Smooth muscle cell (in vitro differentiated cells): ENCODE data around the gene FSCN2. TPM values are rescaled to one million over a fixed set of nuclear protein-coding genes. Genes with fewer than 3 reads are reported as not detected.
A peak's percentile ranks its signal among the peaks of the same experiment; 100 is the strongest.

ENCODE experiments used
- DNase-seq: peaks from one replicate; lab custom pipeline; 2025; ENCODE audit not compliant: unreplicated experiment; lab: John Stamatoyannopoulos, UW
- H2AFZ ChIP-seq: fragments of 200-600 bp; sonication (generic); 2 replicates; pipeline ENCODE4 v1.6.0; 2016; ENCODE audit warnings: antibody characterized with exemption, low read depth, mild to moderate bottlenecking
- H3F3A ChIP-seq: fragments of 200-600 bp; sonication (generic); 2 replicates; pipeline ENCODE4 v1.6.0; 2017; ENCODE audit warnings: antibody characterized with exemption, low read depth
- H3K27ac ChIP-seq: fragments of 200-600 bp; sonication (generic); 2 replicates; pipeline ENCODE4 v1.5.1; 2016; ENCODE audit warnings: low read depth, mild to moderate bottlenecking
- H3K27me3 ChIP-seq: fragments of 200-600 bp; sonication (generic); 2 replicates; pipeline ENCODE4 v1.6.1; 2016; ENCODE audit warnings: low read depth, mild to moderate bottlenecking
- H3K36me3 ChIP-seq: fragments of 200-600 bp; sonication (generic); 2 replicates; pipeline ENCODE4 v1.5.1; 2016; ENCODE audit warnings: low read depth
- H3K4me1 ChIP-seq: fragments of 200-600 bp; sonication (generic); 2 replicates; pipeline ENCODE4 v1.5.1; 2016; ENCODE audit warnings: low read depth
- H3K4me2 ChIP-seq: fragments of 200-600 bp; sonication (generic); 2 replicates; pipeline ENCODE4 v1.6.0; 2016; ENCODE audit warnings: mild to moderate bottlenecking
- H3K4me3 ChIP-seq: fragments of 200-600 bp; sonication (generic); 2 replicates; pipeline ENCODE4 v1.5.1; 2016; ENCODE audit warnings: mild to moderate bottlenecking
- H3K79me2 ChIP-seq: fragments of 200-600 bp; sonication (generic); 2 replicates; pipeline ENCODE4 v1.6.0; 2016; ENCODE audit warnings: low read depth, mild to moderate bottlenecking
- H3K9ac ChIP-seq: fragments of 200-600 bp; sonication (generic); 2 replicates; pipeline ENCODE4 v1.6.0; 2016; ENCODE audit warnings: low read depth
- H3K9me3 ChIP-seq: fragments of 200-600 bp; sonication (generic); replicated peaks from 2 replicates; pipeline ENCODE4 v1.5.1; 2016; ENCODE audit warnings: low read depth
- H4K20me1 ChIP-seq: fragments of 200-600 bp; sonication (generic); 2 replicates; pipeline ENCODE4 v1.6.0; 2016; ENCODE audit warnings: low read depth
- WGBS: methylation state at CpG from one replicate; pipeline ENCODE4 v1.1.7; 2016; ENCODE audit warnings: low lambda C conversion rate; 5-methylcytosine and 5-hydroxymethylcytosine counted together
- polyA plus RNA-seq: library from polyadenylated mRNA; unstranded; fragments of >200 nt; fragmentation: Nextera tagmentation; extraction: Ambion mirVana; gene quantifications from 2 replicates; pipeline ENCODE4 v1.2.1, GENCODE V29; 2016
- total RNA-seq: library from RNA; depleted of rRNA; stranded (reverse); fragments of >200 nt; gene quantifications from 2 replicates; pipeline ENCODE4 v1.2.3, GENCODE V29; 2014
- TF ChIP-seq, protein P1 (sequence below): fragments of 200-600 bp; sonication (generic); IDR thresholded peaks from 2 replicates; pipeline ENCODE4 v1.5.1; 2017; ENCODE audit warnings: borderline replicate concordance, mild to moderate bottlenecking, antibody characterized with exemption; ENCODE audit not compliant: insufficient read depth, poor library complexity, severe bottlenecking

Gene FSCN2
- total and polyA plus RNA-seq, 2 experiments from 2014 or later = 0.63 to 0.72 TPM

DNA sequence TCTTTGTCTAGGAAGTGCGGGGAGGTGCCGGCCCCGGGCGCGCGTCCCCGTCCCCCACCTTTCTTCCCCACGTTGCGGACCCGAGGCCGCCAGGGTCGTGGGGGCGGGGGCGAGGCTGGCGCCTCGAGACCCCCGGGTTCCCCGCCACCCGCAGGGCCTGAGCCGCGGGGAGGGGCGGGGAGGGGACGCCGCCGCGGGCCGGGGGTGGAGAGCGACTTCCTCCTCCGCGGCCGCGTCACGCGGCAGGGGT lies 13.8 kb upstream of the FSCN2 start:
- peaks cover 62% of the 10 kb centered on the region for H3K79me2 ChIP-seq
- no peak for DNase-seq
- H2AFZ ChIP-seq = no peak overlapping the region
- H4K20me1 ChIP-seq = peaks cover 72% of the 10 kb centered on the region
- peaks cover 56% of the 10 kb centered on the region for H3F3A ChIP-seq
- peaks cover 46% of the 10 kb centered on the region for H3K4me1 ChIP-seq
- peak overlapping the region; percentile 92 for H3K27ac ChIP-seq
- peak overlapping the region; percentile 61 for H3K4me3 ChIP-seq
- WGBS = 2% methylated on average over 10 of the region's 34 CpGs
- peak overlapping the region; percentile 75 for H3K9ac ChIP-seq
- TF ChIP-seq, protein P1, sequence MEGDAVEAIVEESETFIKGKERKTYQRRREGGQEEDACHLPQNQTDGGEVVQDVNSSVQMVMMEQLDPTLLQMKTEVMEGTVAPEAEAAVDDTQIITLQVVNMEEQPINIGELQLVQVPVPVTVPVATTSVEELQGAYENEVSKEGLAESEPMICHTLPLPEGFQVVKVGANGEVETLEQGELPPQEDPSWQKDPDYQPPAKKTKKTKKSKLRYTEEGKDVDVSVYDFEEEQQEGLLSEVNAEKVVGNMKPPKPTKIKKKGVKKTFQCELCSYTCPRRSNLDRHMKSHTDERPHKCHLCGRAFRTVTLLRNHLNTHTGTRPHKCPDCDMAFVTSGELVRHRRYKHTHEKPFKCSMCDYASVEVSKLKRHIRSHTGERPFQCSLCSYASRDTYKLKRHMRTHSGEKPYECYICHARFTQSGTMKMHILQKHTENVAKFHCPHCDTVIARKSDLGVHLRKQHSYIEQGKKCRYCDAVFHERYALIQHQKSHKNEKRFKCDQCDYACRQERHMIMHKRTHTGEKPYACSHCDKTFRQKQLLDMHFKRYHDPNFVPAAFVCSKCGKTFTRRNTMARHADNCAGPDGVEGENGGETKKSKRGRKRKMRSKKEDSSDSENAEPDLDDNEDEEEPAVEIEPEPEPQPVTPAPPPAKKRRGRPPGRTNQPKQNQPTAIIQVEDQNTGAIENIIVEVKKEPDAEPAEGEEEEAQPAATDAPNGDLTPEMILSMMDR = no peak
- H3K27me3 ChIP-seq = no peaks in the 10 kb centered on the region
- H3K36me3 ChIP-seq = peaks cover 3% of the 10 kb centered on the region
- H3K9me3 ChIP-seq = no peaks in the 10 kb centered on the region
- H3K4me2 ChIP-seq = peak overlapping the region; percentile 99

DNA sequence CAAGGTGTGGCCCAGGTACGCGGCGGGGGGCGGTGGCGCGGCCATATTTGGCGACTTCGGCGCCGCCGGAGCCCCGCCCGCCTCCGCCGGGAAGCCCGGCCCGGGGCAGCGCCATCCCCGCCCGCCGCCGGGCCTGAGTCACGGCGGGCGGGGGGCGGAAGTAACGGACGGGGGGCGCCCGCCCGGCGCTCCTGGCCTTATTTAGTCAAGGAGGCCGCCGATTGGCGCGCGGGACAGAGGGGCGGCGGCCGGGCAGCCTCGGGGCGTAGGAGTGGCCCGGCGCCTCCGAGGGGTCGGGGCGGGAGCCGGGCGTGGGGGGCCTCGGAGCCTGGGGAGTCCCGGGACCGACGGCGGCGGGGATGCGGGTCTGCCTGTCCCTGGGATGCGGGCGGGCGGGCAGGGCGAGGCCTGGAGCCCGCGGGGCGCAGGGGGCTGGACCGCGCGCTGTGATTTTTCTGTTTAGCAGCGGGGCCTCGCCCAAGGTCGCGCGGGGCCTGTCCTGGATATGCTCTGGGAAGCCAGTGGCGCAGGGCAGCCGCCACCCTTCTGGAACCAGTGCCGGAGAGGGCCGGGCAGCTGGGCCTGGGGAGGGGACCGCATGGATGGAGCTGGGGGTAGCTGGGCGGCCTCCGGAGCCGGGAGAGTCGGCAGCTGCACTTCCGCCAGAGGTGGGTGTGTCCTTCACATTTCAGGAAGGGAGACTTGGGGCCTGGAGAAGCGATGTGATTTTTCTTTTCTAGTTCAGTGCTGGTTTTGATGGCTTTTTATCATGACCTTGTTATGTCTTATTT lies 13.2 kb upstream of the FSCN2 start:
- Histone ChIP-seq H3K9ac (peak overlapping the region; percentile 75), H3K36me3 (peaks cover 3% of the 10 kb centered on the region), H2AFZ (no peak overlapping the region), H3K4me3 (peak overlapping the region; percentile 61), H3K79me2 (peaks cover 56% of the 10 kb centered on the region), H4K20me1 (peaks cover 72% of the 10 kb centered on the region), H3K9me3 (no peaks in the 10 kb centered on the region), H3K4me2 (peak overlapping the region; percentile 99), H3K4me1 (peaks cover 46% of the 10 kb centered on the region), H3K27ac (peak overlapping the region; percentile 92), H3F3A (peaks cover 51% of the 10 kb centered on the region), H3K27me3 (no peaks in the 10 kb centered on the region)
- peak; percentile 63 for DNase-seq
- TF ChIP-seq, protein P1 = no peak
- WGBS = 2% methylated on average over 32 of the region's 82 CpGs

DNA sequence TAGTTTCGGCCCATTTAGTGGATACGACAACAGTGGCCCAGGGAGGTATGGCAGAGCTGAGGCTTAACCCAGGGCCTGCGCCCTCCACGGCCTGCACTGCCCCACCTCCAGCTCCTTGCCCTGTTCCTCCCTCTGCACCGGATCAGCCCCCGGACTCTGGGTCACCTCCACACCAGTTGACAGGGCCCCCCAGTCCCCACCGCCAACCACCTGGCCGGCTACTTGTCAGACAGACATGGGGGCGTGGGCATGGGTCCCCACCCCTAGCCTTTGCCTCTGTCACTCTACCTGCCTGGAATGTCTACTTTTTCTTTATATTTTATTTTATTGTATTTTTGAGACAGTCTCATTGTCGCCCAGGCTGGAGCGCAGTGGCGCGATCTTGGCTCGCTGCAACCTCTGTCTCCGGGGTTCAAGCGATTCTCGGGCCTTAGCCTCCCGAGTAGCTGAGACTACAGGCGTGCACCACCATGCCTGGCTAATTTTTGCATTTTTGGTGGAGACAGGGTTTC lies 12.6 kb upstream of the FSCN2 start:
- peak overlapping the region; percentile 61 for H3K4me3 ChIP-seq
- no peaks in the 10 kb centered on the region for H3K36me3 ChIP-seq
- TF ChIP-seq, protein P1 = no peak
- peak overlapping the region; percentile 92 for H3K27ac ChIP-seq
- peaks cover 41% of the 10 kb centered on the region for H3K4me1 ChIP-seq
- peak overlapping the region; percentile 99 for H3K4me2 ChIP-seq
- H3K9me3 ChIP-seq = no peaks in the 10 kb centered on the region
- H3K27me3 ChIP-seq = no peaks in the 10 kb centered on the region
- peaks cover 50% of the 10 kb centered on the region for H3K79me2 ChIP-seq
- WGBS = 55% methylated on average over 19 of the region's 19 CpGs
- peaks cover 45% of the 10 kb centered on the region for H3F3A ChIP-seq
- H3K9ac ChIP-seq = no peak overlapping the region
- peaks cover 72% of the 10 kb centered on the region for H4K20me1 ChIP-seq
- no peak for DNase-seq
- no peak overlapping the region for H2AFZ ChIP-seq

DNA sequence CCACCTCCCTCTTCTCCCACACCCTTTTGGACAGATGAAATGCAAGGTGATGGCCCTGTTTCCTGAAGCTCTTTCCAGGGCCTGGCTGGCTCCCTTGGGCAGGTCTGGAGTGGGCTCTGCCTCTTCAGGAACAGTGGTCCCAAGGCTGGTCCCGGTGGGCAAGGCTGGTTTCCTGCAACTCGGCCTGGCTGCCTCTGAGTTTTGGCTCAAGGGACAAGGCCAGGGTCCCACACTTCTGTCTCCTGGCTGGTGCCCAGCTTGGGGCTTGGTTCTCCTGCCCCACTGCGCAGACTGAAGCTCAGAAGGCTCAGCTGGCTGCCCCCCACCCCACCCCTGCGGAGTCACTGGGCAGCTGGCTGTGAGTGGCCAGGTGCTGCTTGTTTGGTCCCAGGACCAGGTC lies 11.7 kb upstream of the FSCN2 start:
- TF ChIP-seq, protein P1 = no peak
- Histone ChIP-seq H3K9ac (no peak overlapping the region), H3K4me2 (peak overlapping the region; percentile 99), H2AFZ (no peak overlapping the region), H4K20me1 (peaks cover 64% of the 10 kb centered on the region), H3K27me3 (no peaks in the 10 kb centered on the region), H3F3A (peaks cover 36% of the 10 kb centered on the region), H3K4me3 (peak overlapping the region; percentile 61), H3K27ac (peak overlapping the region; percentile 1), H3K36me3 (no peaks in the 10 kb centered on the region), H3K9me3 (no peaks in the 10 kb centered on the region), H3K79me2 (peaks cover 41% of the 10 kb centered on the region), H3K4me1 (peaks cover 41% of the 10 kb centered on the region)
- no peak for DNase-seq
- WGBS = 77% methylated on average over 4 of the region's 4 CpGs
